HEK293T (cell line): ENCODE results near the gene XDH.

Experiments used
- FOXA1 ChIP-seq: fragments of 450-650 bp; IDR thresholded peaks from 2 replicates; pipeline ENCODE4 v1.6.1; 2016; ENCODE audit warnings: mild to moderate bottlenecking
- HDGF ChIP-seq: fragments of 450-650 bp; IDR thresholded peaks from 2 replicates; pipeline ENCODE4 v1.6.1; 2017; ENCODE audit warnings: antibody characterized with exemption, borderline replicate concordance
- L3MBTL2 ChIP-seq: fragments of 450-650 bp; conservative IDR thresholded peaks from 2 replicates; pipeline ENCODE4 v1.6.1; 2016; ENCODE audit warnings: mild to moderate bottlenecking
- NFRKB ChIP-seq: fragments of 450-650 bp; IDR thresholded peaks from 2 replicates; pipeline ENCODE4 v1.6.1; 2016; ENCODE audit warnings: mild to moderate bottlenecking, moderate library complexity
- TF ChIP-seq, protein P1 (sequence below): fragments of 450-650 bp; IDR thresholded peaks from 2 replicates; pipeline ENCODE4 v1.6.1; 2016

DNA sequence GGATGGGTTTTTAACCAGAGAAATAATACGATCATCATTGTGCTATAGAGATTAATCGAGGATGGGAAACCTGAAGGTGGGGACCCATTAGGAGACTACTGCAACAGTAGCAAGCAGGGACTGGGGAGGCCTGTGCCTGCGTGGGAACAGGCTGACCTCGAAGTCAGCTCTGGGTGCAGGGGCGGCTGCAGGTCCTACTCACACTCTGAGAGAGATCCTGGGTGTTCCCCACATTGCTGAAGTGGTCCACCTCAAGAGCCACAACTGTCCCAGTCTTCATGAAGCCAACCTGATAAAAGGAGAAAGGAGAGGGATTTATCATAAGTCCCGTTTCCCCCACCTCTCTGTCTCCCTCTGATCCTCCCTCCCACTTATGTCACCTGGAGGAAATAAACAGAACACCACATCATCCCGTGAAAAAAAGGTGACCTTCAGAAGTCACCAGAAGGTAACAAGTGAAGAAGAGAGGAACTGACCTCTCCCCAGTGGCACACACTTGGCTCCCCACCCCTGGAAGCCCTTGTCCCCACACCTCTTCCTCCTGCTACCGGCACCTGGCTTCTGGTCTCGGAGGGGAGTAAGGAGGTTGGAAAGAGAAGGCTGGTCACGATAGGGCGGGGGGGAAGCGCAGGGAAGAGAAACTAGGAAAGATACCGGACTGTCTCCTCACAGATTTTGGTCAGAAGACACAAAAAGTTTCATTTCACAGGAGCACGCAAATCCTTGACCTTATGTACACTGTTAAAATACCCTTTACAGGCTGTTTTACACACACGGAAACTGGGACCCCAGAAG, 50.4 kb downstream of the XDH start:
- TF ChIP-seq FOXA1 (no peak), NFRKB (no peak), HDGF (no peak), L3MBTL2 (no peak)
- TF ChIP-seq, protein P1, sequence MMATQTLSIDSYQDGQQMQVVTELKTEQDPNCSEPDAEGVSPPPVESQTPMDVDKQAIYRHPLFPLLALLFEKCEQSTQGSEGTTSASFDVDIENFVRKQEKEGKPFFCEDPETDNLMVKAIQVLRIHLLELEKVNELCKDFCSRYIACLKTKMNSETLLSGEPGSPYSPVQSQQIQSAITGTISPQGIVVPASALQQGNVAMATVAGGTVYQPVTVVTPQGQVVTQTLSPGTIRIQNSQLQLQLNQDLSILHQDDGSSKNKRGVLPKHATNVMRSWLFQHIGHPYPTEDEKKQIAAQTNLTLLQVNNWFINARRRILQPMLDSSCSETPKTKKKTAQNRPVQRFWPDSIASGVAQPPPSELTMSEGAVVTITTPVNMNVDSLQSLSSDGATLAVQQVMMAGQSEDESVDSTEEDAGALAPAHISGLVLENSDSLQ: no peak
